ENCODE data around the gene CBL. TPM values are rescaled to one million over a fixed set of nuclear protein-coding genes. Genes with fewer than 3 reads are reported as not detected.
A peak's percentile ranks its signal among the peaks of the same experiment; 100 is the strongest.

The CBL gene
- total RNA-seq, 2 donors from 2014 or later: 29.1 to 50.5 TPM

DNA sequence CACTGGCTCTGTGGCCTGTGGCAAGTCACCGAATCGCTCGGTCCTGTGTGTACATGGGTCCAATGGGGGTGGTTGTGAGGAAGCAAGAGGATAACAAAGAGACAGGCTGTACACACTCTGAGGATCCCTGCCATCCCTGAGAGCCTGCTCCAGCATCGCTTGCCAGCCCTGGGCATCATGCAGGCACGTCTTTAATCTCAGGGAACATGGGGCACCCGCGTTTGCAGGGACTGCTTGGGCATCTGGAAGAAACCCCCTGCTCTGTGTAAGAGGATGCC lies 135.8 kb downstream of the CBL start:
- Mint-ChIP-seq H3K4me3 (no peak overlapping the region), H3K27ac (no peak overlapping the region), H3K9me3 (no peaks in the 10 kb centered on the region), H3K27me3 (peaks cover 19 to 27% of the 10 kb centered on the region in 2 donors), H3K36me3 (no peaks in the 10 kb centered on the region), H3K4me1 (ENCODE audit: low read depth in 2 of 2) (peaks cover 5 to 9% of the 10 kb centered on the region in 2 donors)
- ATAC-seq (no peak), DNase-seq (ENCODE audit: low spot score) (no peak)

DNA sequence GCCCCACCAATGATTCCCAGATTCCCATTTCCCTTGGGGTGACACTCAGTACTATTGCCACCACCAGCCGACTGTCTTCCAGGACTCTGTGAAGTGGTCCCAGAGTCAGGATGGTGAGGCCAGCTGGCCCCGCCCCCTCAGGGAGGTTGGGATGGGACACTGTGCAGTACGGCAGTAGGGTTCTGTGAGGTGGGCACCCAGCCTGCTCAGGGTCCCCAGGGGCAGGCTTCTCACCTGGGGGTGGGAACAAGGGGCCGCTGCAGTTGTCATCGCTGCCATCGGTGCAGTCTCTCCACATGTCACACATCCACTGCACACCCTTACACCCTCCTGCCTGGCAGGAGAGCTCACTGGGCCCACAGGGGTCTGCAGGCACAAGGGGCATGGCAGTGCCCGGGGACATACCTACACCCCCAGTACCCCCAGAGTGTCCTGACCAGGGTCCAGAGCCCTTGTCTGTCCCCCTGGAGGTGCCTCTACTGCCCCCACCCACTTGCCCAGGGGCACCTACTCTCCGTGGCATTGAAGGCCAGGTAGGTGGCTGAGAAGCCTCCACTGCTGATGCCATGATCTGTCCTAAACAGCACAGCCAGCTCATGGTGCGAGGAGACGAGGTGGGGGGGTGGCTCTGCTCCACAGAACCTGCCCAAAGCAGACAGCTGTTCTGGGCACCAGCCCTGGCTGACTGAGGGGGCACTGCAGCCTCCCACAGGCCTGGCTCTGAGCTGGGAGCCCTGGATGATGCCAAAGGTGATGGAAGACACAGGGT lies 136.4 kb downstream of the CBL start:
- ATAC-seq (no peak), DNase-seq (ENCODE audit: low spot score) (no peak)
- H3K9me3 Mint-ChIP-seq: no peaks in the 10 kb centered on the region
- H3K36me3 Mint-ChIP-seq: no peaks in the 10 kb centered on the region
- no peak overlapping the region for H3K4me3 Mint-ChIP-seq
- H3K27ac Mint-ChIP-seq: no peak overlapping the region
- peaks cover 5 to 9% of the 10 kb centered on the region in 2 donors for H3K4me1 Mint-ChIP-seq (ENCODE audit: low read depth in 2 of 2)
- peaks cover 21 to 30% of the 10 kb centered on the region in 2 donors for H3K27me3 Mint-ChIP-seq

DNA sequence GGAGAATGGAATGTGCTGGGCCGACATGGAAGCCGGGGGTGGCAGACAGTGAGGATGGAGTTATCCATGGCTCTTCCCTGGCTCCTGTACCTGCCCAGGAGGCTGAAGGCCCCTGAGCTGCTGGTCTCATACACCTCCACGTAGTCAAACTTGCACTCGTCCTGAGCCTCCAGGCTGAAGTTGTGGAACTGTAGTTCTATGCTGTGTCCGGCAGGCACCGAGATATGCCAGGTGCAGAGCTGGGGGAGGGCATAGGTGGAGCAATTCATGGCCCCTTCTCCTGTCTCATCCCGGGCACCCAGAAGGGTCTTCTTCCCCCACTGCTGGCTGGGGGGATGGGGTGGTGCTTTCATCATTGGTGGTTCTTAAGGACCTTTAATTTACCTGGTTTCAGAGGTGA lies 137.6 kb downstream of the CBL start:
- Mint-ChIP-seq H3K36me3 (no peaks in the 10 kb centered on the region), H3K4me1 (ENCODE audit: low read depth in 2 of 2) (peaks cover 5 to 6% of the 10 kb centered on the region in 2 donors), H3K4me3 (no peak overlapping the region), H3K27ac (no peak overlapping the region), H3K27me3 (peaks cover 26 to 27% of the 10 kb centered on the region in 2 donors), H3K9me3 (no peaks in the 10 kb centered on the region)
- ATAC-seq (no peak), DNase-seq (ENCODE audit: low spot score) (no peak)

- no peak overlapping the region for H3K27ac Mint-ChIP-seq
- ATAC-seq (no peak), DNase-seq (ENCODE audit: low spot score) (no peak)
- H3K4me3 Mint-ChIP-seq: no peak overlapping the region
- no peaks in the 10 kb centered on the region for H3K36me3 Mint-ChIP-seq
- H3K9me3 Mint-ChIP-seq: no peaks in the 10 kb centered on the region
- H3K4me1 Mint-ChIP-seq (ENCODE audit: low read depth in 2 of 2): peaks cover 4 to 5% of the 10 kb centered on the region in 2 donors
- peaks cover 21 to 26% of the 10 kb centered on the region in 2 donors for H3K27me3 Mint-ChIP-seq
Observed at GRCh38 chr11:119344291-119345010, 138.3 kb downstream of the CBL start.

DNA sequence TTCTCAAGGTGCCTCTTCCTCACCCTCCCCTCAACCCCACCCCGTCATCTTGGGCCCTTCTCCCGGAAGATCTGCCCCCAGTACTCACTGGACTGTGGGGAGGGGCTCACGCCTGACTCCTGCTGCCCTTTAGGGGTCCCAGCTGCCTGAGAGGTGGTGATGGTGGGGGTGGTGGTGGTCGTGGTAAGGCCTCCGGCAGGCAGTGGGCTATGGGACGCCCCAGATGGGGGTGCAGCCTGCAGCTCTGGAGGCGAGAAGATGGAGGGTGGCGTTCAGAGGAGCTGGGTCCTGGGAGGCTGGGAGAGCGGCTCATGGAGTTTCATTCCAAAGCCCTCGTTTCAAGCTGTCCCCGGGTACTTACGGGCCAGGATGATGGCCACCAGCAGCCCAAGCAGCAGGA lies 139.5 kb downstream of the CBL start:
- Mint-ChIP-seq H3K4me1 (ENCODE audit: low read depth in 2 of 2) (peaks cover 5 to 7% of the 10 kb centered on the region in 2 donors), H3K27ac (no peak overlapping the region), H3K36me3 (no peaks in the 10 kb centered on the region), H3K9me3 (no peaks in the 10 kb centered on the region), H3K4me3 (no peak overlapping the region), H3K27me3 (peaks cover 24% of the 10 kb centered on the region in 2 donors)
- DNase-seq (ENCODE audit: low spot score): no peak
- no peak for ATAC-seq

DNA sequence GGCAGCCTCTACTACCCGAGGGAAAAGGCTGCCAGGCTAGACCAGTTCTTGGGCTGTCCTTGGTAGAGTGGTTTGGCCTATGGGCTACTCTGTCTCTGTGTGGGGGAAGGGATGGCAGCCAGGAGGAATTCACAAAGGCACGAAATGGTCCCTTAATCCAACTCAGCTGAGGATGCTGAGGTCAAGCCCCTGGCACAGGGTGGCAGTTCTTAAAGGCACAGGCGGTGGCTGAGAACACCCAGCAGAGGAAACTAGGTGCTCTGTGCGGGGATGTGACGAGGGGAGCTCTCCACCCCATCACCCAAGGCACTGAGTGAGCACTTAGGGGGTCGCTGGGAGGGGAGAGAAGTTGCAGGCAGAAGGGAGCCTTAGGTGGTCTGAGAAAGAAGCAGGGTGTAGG lies 140.5 kb downstream of the CBL start, which contains the start of gene MFRP:
MFRP (minus strand) TSS at position 101 of the 400 bp plus-strand sequence. CDS start 192 bp downstream, outside the sequence.
- H3K4me3 Mint-ChIP-seq: no peak within 1 kb of the TSS
- peaks cover 0 to 7% of the 10 kb centered on the region in 2 donors for H3K4me1 Mint-ChIP-seq (ENCODE audit: low read depth in 2 of 2)
- ATAC-seq (no peak), DNase-seq (ENCODE audit: low spot score) (no peak)
- no peak within 1 kb of the TSS for H3K27ac Mint-ChIP-seq
- H3K27me3 Mint-ChIP-seq: peaks cover 26% of the 10 kb centered on the region in 2 donors
- H3K36me3 Mint-ChIP-seq: no peaks in the 10 kb centered on the region
- no peaks in the 10 kb centered on the region for H3K9me3 Mint-ChIP-seq

DNA sequence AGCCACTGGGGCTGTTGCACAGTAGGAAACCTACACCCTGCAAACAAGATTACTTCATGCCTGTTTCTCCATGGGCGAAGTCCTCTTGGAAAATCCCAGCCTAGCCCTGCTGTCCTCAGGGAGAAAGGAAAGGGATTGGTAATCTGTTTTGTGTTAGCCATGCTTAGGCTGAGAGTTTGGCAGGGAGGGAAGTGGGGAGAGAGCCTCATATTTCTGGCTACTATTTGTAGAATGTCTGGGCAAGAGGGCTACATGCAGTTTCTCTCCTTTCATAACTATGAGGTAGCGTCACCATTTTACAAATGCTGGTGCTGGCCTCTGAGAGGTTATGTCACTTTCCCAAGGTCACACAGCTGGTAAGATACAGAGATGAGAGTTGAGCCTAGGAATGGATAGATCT lies 141.1 kb downstream of the CBL start:
- Mint-ChIP-seq H3K9me3 (no peaks in the 10 kb centered on the region), H3K36me3 (no peaks in the 10 kb centered on the region), H3K4me1 (ENCODE audit: low read depth in 2 of 2) (peaks cover 0 to 7% of the 10 kb centered on the region in 2 donors), H3K27me3 (peaks cover 28 to 32% of the 10 kb centered on the region in 2 donors), H3K27ac (no peak overlapping the region), H3K4me3 (no peak overlapping the region)
- DNase-seq (ENCODE audit: low spot score) (no peak), ATAC-seq (no peak)

- Mint-ChIP-seq H3K27ac (no peak overlapping the region), H3K9me3 (no peaks in the 10 kb centered on the region), H3K4me3 (no peak overlapping the region), H3K4me1 (ENCODE audit: low read depth in 2 of 2) (peaks cover 0 to 7% of the 10 kb centered on the region in 2 donors), H3K36me3 (no peaks in the 10 kb centered on the region), H3K27me3 (peaks cover 31 to 33% of the 10 kb centered on the region in 2 donors)
- no peak for ATAC-seq
- no peak for DNase-seq (ENCODE audit: low spot score)
Observed at GRCh38 chr11:119347940-119348605, 141.9 kb downstream of the CBL start.

- H3K27ac Mint-ChIP-seq: peak overlapping the region in 1 of 2 donors; percentile 57
- ATAC-seq (no peak), DNase-seq (ENCODE audit: low spot score) (no peak)
- no peaks in the 10 kb centered on the region for H3K36me3 Mint-ChIP-seq
- no peaks in the 10 kb centered on the region for H3K9me3 Mint-ChIP-seq
- H3K27me3 Mint-ChIP-seq: peaks cover 29 to 37% of the 10 kb centered on the region in 2 donors
- H3K4me3 Mint-ChIP-seq: no peak overlapping the region
- H3K4me1 Mint-ChIP-seq (ENCODE audit: low read depth in 2 of 2): peaks cover 0 to 7% of the 10 kb centered on the region in 2 donors
Observed at GRCh38 chr11:119350302-119350701, 144.2 kb downstream of the CBL start.

DNA sequence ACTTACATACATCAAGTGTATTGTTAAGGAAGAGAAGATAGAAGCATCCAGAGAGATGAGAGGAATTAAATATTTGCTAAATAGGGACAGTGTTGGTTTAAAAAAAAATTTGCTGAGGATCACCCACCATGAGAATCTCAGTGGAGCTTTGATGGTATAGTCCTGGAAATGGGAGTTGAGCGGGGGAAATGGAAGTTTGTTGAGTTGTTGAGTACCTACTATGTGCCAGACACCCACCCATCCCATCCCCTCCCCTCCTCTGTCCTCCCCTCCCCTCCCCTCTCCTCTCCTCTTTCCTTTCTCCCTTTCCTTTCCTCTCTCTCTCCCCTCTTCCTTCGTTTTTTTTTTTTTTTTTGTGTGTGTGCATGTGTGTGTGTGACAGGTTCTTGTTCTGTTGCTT lies 145.1 kb downstream of the CBL start:
- H3K27me3 Mint-ChIP-seq: peaks cover 35 to 40% of the 10 kb centered on the region in 2 donors
- DNase-seq (ENCODE audit: low spot score) (no peak), ATAC-seq (no peak)
- no peak overlapping the region for H3K4me3 Mint-ChIP-seq
- H3K36me3 Mint-ChIP-seq: no peaks in the 10 kb centered on the region
- peaks cover 3 to 7% of the 10 kb centered on the region in 2 donors for H3K4me1 Mint-ChIP-seq (ENCODE audit: low read depth in 2 of 2)
- no peaks in the 10 kb centered on the region for H3K9me3 Mint-ChIP-seq
- H3K27ac Mint-ChIP-seq: no peak overlapping the region

DNA sequence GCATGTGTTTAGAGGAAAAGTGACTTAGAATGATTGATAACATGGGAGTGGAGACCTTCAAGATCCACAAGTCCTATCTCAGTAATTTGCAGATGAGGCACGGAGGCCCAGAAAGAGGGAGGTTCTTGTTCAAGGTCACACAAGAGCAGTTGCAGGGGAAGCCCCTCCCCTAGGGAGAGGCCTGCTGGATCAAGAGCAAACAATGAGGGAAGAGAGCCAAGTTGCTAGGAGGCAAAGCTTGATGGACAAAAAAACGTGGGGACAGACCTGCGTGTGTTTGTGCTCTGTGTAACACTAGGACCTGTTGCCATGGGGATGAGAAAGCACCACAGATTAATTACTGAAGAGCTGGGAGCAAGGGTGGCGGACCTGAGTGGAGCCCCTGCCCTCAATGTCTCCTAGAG lies 146.7 kb downstream of the CBL start:
- Mint-ChIP-seq H3K9me3 (no peaks in the 10 kb centered on the region), H3K36me3 (no peaks in the 10 kb centered on the region), H3K27ac (no peak overlapping the region), H3K4me3 (no peak overlapping the region), H3K4me1 (ENCODE audit: low read depth in 2 of 2) (peaks cover 15 to 16% of the 10 kb centered on the region in 2 donors), H3K27me3 (peaks cover 37 to 51% of the 10 kb centered on the region in 2 donors)
- DNase-seq (ENCODE audit: low spot score) (no peak), ATAC-seq (no peak)

DNA sequence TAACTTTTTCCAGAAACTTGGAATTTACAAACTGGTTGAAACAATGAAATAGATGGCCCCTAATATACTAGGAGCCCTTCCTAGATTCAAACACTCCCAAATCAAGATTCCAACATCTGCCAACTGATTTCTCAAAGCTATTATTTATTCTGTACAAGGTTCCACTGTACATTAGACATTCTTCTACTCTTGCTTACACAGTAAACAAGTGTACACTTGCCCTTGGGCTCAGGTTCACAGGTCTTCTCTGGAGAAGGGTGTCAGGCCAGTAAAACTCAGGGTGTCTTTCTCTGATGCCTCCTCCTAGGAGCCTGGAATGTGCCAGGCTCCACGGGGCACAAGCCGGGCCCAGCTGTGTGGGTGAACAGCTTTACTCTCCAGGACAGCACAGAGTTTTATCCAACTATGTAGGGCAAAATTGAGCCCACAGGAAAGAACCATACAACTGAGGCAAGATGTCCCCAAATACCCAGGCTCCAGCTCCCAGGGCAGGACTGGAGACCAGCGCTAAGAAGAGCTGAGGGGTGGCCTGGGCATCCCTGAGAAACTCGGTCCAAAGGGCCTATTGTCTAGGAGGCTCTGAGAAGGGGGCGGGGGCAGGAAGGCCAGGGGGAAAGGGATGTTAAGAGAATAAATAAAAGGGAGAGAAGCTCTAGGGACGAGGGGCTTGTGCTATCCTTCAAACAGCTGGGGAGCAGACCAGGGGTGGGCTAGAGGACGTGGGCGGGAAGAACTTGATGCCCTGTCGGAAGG lies 149.1 kb downstream of the CBL start:
- Mint-ChIP-seq H3K27me3 (peaks cover 45 to 61% of the 10 kb centered on the region in 2 donors), H3K4me1 (ENCODE audit: low read depth in 2 of 2) (peaks cover 12 to 16% of the 10 kb centered on the region in 2 donors), H3K4me3 (no peak overlapping the region), H3K36me3 (no peaks in the 10 kb centered on the region), H3K9me3 (no peaks in the 10 kb centered on the region), H3K27ac (no peak overlapping the region)
- ATAC-seq (no peak), DNase-seq (ENCODE audit: low spot score) (no peak)

DNA sequence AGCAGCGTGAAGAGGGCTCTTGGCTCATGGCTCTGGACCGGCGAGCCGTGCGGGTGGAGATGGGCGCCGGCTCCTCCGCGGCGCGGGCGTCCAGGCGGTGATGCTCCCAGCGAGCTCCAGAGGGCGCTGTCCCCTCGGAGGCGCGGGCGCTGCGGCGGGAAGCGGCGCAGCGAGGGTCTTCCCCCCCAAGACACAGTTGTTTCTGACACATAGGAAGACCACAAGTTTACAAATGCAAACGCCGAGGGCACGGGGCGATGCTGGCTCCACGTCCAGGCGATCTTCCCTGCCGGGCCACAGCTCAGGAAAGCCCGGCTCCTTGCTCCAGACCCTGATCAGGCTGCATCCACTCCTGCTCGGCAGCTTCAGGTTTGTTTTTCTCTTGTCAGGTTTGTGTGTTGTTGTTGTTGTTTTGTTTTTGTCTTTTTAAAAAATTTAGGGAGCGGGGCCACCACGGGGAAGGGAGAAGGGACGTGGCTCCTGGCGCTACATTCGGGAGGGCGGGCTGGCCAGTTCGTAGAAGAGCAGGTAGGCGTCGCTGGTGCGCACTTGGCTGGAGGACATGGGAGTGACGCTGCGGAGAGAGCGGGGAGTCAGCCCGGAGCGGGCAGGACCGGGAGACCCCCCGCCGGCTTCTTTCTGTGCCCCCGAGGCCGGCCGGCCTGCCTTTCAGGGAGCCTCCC lies 150.4 kb downstream of the CBL start:
- peak overlapping the region; percentile 91 for H3K4me3 Mint-ChIP-seq
- no peaks in the 10 kb centered on the region for H3K9me3 Mint-ChIP-seq
- DNase-seq (ENCODE audit: low spot score) (peak; percentile 75), ATAC-seq (peak; percentile 84 to 88)
- H3K36me3 Mint-ChIP-seq: no peaks in the 10 kb centered on the region
- peak overlapping the region in 1 of 2 donors; percentile 28 for H3K27ac Mint-ChIP-seq
- peaks cover 9 to 16% of the 10 kb centered on the region in 2 donors for H3K4me1 Mint-ChIP-seq (ENCODE audit: low read depth in 2 of 2)
- H3K27me3 Mint-ChIP-seq: peaks cover 46 to 53% of the 10 kb centered on the region in 2 donors

Data from natural killer cell treated with Interleukin-12 subunit alpha and Interleukin-12 subunit beta and Interleukin-15 and Interleukin-18, amount 100 ng/mL, for 72 hours (primary cell).